ENCODE results near the gene FGF2.

FGF2 gene

GRCh38 chr4:122895336-122895995 lies 68.8 kb downstream of the FGF2 start:
- no peak for TF ChIP-seq ZFX (IDR thresholded peaks at IDR 0.05; ENCODE audit: borderline replicate concordance)
- no peak for TF ChIP-seq CTCF (IDR thresholded peaks at IDR 0.05)
- H3K27ac ChIP-seq = peak overlapping the region; percentile 38

DNA sequence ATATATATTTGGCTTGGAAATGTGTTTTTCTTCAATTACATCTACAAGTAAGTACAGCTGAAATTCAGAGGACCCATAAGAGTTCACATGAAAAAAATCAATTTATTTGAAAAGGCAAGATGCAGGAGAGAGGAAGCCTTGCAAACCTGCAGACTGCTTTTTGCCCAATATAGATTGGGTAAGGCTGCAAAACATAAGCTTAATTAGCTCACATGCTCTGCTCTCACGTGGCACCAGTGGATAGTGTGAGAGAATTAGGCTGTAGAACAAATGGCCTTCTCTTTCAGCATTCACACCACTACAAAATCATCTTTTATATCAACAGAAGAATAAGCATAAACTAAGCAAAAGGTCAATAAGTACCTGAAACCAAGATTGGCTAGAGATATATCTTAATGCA lies 69.6 kb downstream of the FGF2 start:
- no peak for TF ChIP-seq ZFX (IDR thresholded peaks at IDR 0.05; ENCODE audit: borderline replicate concordance)
- no peak for TF ChIP-seq CTCF (IDR thresholded peaks at IDR 0.05)
- H3K27ac ChIP-seq = peak overlapping the region; percentile 38

GRCh38 chr4:122898370-122899150 lies 71.9 kb downstream of the FGF2 start:
- no peak overlapping the region for H3K27ac ChIP-seq
- TF ChIP-seq CTCF (IDR thresholded peaks at IDR 0.05) (no peak), ZFX (IDR thresholded peaks at IDR 0.05; ENCODE audit: borderline replicate concordance) (no peak)

- TF ChIP-seq ZFX (IDR thresholded peaks at IDR 0.05; ENCODE audit: borderline replicate concordance) (no peak), CTCF (IDR thresholded peaks at IDR 0.05) (no peak)
- no peak overlapping the region for H3K27ac ChIP-seq
Observed at GRCh38 chr4:122899682-122900081, 73.1 kb downstream of the FGF2 start.

GRCh38 chr4:122900314-122900713 lies 73.7 kb downstream of the FGF2 start:
- H3K27ac ChIP-seq = no peak overlapping the region
- no peak for TF ChIP-seq ZFX (IDR thresholded peaks at IDR 0.05; ENCODE audit: borderline replicate concordance)
- no peak for TF ChIP-seq CTCF (IDR thresholded peaks at IDR 0.05)

GRCh38 chr4:122901247-122902010 lies 74.8 kb downstream of the FGF2 start:
- no peak overlapping the region for H3K27ac ChIP-seq
- TF ChIP-seq ZFX (IDR thresholded peaks at IDR 0.05; ENCODE audit: borderline replicate concordance) (no peak), CTCF (IDR thresholded peaks at IDR 0.05) (no peak)
